ENCODE data around the gene HDAC4.

The HDAC4 gene

DNA sequence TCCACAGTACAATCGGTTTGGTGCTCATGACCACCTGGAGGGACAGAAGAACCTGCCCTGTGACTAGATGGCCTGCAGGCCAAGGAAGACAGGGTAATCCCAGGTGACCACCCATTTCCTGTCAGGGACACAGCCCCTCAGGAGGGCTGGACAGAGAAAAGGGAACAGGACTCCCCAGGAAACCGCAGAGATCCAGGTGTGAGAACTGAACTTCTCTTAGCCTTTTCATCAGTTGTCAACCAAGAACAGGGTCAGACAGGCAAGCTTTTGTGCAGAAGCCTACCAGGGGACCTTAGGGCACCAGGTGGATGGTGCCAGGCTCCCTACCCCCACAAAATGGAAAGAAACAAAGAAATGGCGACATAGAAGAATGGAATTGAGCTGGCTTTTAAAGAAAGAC, 132.3 kb downstream of the HDAC4 start:
- Histone ChIP-seq H3K9me3 (ENCODE audit: control insufficient read depth, insufficient read depth, low read length) (no peaks in the 10 kb centered on the region), H3K36me3 (ENCODE audit: control insufficient read depth, insufficient read depth, low read length) (no peaks in the 10 kb centered on the region), H3K27me3 (ENCODE audit: control insufficient read depth, insufficient read depth, low read length) (no peaks in the 10 kb centered on the region), H3K4me3 (ENCODE audit: low read length) (no peak overlapping the region), H3K27ac (ENCODE audit: low read length) (no peak overlapping the region), H3K4me1 (ENCODE audit: control insufficient read depth, insufficient read depth, low read length) (peaks cover 7% of the 10 kb centered on the region)
- no peak for DNase-seq (ENCODE audit: low read depth, low spot score)
- WGBS (ENCODE audit: insufficient coverage, insufficient read length) = no CpG with 5 or more reads among the region's 3 CpGs

- Histone ChIP-seq H3K36me3 (ENCODE audit: control insufficient read depth, insufficient read depth, low read length) (no peaks in the 10 kb centered on the region), H3K4me1 (ENCODE audit: control insufficient read depth, insufficient read depth, low read length) (peaks cover 7% of the 10 kb centered on the region), H3K4me3 (ENCODE audit: low read length) (no peak overlapping the region), H3K27ac (ENCODE audit: low read length) (no peak overlapping the region), H3K27me3 (ENCODE audit: control insufficient read depth, insufficient read depth, low read length) (no peaks in the 10 kb centered on the region), H3K9me3 (ENCODE audit: control insufficient read depth, insufficient read depth, low read length) (no peaks in the 10 kb centered on the region)
- no peak for DNase-seq (ENCODE audit: low read depth, low spot score)
- WGBS (ENCODE audit: insufficient coverage, insufficient read length) = no CpG with 5 or more reads among the region's 6 CpGs
These were observed 132.7 kb downstream of the HDAC4 start for GRCh38 chr2:239268082-239268481.

- no peak for DNase-seq (ENCODE audit: low read depth, low spot score)
- no peaks in the 10 kb centered on the region for H3K36me3 ChIP-seq (ENCODE audit: control insufficient read depth, insufficient read depth, low read length)
- no peaks in the 10 kb centered on the region for H3K9me3 ChIP-seq (ENCODE audit: control insufficient read depth, insufficient read depth, low read length)
- H3K27ac ChIP-seq (ENCODE audit: low read length) = no peak overlapping the region
- no peaks in the 10 kb centered on the region for H3K27me3 ChIP-seq (ENCODE audit: control insufficient read depth, insufficient read depth, low read length)
- no CpG with 5 or more reads among the region's 22 CpGs for WGBS (ENCODE audit: insufficient coverage, insufficient read length)
- peaks cover 7% of the 10 kb centered on the region for H3K4me1 ChIP-seq (ENCODE audit: control insufficient read depth, insufficient read depth, low read length)
- no peak overlapping the region for H3K4me3 ChIP-seq (ENCODE audit: low read length)
These were observed 133.4 kb downstream of the HDAC4 start for GRCh38 chr2:239267288-239267951.

GRCh38 chr2:239266779-239267287, 134.0 kb downstream of the HDAC4 start:
- Histone ChIP-seq H3K4me3 (ENCODE audit: low read length) (no peak overlapping the region), H3K27me3 (ENCODE audit: control insufficient read depth, insufficient read depth, low read length) (no peaks in the 10 kb centered on the region), H3K4me1 (ENCODE audit: control insufficient read depth, insufficient read depth, low read length) (peaks cover 7% of the 10 kb centered on the region), H3K27ac (ENCODE audit: low read length) (no peak overlapping the region), H3K36me3 (ENCODE audit: control insufficient read depth, insufficient read depth, low read length) (no peaks in the 10 kb centered on the region), H3K9me3 (ENCODE audit: control insufficient read depth, insufficient read depth, low read length) (no peaks in the 10 kb centered on the region)
- no peak for DNase-seq (ENCODE audit: low read depth, low spot score)
- no CpG with 5 or more reads among the region's 10 CpGs for WGBS (ENCODE audit: insufficient coverage, insufficient read length)

- peaks cover 7% of the 10 kb centered on the region for H3K4me1 ChIP-seq (ENCODE audit: control insufficient read depth, insufficient read depth, low read length)
- no peaks in the 10 kb centered on the region for H3K27me3 ChIP-seq (ENCODE audit: control insufficient read depth, insufficient read depth, low read length)
- H3K27ac ChIP-seq (ENCODE audit: low read length) = no peak overlapping the region
- no peaks in the 10 kb centered on the region for H3K9me3 ChIP-seq (ENCODE audit: control insufficient read depth, insufficient read depth, low read length)
- no peak for DNase-seq (ENCODE audit: low read depth, low spot score)
- WGBS (ENCODE audit: insufficient coverage, insufficient read length) = no CpG with 5 or more reads among the region's 4 CpGs
- no peak overlapping the region for H3K4me3 ChIP-seq (ENCODE audit: low read length)
- no peaks in the 10 kb centered on the region for H3K36me3 ChIP-seq (ENCODE audit: control insufficient read depth, insufficient read depth, low read length)
These were observed 134.4 kb downstream of the HDAC4 start for GRCh38 chr2:239266434-239266766.

GRCh38 chr2:239265681-239266433, 135.0 kb downstream of the HDAC4 start:
- Histone ChIP-seq H3K36me3 (ENCODE audit: control insufficient read depth, insufficient read depth, low read length) (no peaks in the 10 kb centered on the region), H3K27me3 (ENCODE audit: control insufficient read depth, insufficient read depth, low read length) (no peaks in the 10 kb centered on the region), H3K9me3 (ENCODE audit: control insufficient read depth, insufficient read depth, low read length) (no peaks in the 10 kb centered on the region), H3K4me3 (ENCODE audit: low read length) (no peak overlapping the region), H3K27ac (ENCODE audit: low read length) (no peak overlapping the region), H3K4me1 (ENCODE audit: control insufficient read depth, insufficient read depth, low read length) (peaks cover 7% of the 10 kb centered on the region)
- DNase-seq (ENCODE audit: low read depth, low spot score) = no peak
- WGBS (ENCODE audit: insufficient coverage, insufficient read length) = no CpG with 5 or more reads among the region's 14 CpGs

DNA sequence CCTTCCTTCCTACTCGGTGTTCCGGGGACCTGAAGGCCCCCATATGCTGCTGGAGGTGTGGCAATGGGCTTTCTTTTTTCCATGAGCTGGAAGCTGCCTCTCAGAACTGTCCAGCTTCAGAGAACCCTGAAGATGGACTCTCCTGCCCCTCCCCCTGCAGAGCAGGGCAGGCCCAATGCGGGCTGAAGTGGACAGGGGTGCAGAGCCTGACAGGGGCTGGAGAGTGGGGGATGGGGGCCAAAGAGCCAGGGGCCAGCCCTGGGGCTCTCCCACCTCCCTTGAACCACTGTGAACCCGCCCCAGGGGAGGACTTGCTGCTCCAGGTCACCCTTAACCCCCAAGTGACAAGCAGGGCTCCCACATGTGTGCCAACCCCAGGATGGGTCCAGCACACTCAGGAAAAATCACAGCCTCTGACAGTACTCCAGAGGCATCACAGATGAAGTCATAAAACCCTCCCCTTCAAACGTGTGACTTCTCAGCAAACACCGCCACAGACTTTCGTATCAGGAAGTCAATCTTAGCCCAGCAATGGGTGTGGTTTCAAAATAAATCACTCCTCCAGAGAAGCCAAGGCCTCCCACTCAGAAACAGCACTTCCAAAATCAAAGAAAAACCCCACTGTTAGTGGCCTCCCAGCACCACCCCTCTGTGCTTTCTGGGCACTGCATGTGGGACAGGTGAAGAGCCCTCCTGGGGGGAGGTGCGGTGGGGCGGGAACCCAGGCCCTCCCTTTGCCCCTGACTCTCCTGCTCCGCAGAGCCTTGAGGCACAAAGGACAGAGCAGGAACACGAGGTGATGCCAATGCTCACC, 135.8 kb downstream of the HDAC4 start:
- no CpG with 5 or more reads among the region's 11 CpGs for WGBS (ENCODE audit: insufficient coverage, insufficient read length)
- no peaks in the 10 kb centered on the region for H3K9me3 ChIP-seq (ENCODE audit: control insufficient read depth, insufficient read depth, low read length)
- no peak overlapping the region for H3K4me3 ChIP-seq (ENCODE audit: low read length)
- no peaks in the 10 kb centered on the region for H3K36me3 ChIP-seq (ENCODE audit: control insufficient read depth, insufficient read depth, low read length)
- H3K27me3 ChIP-seq (ENCODE audit: control insufficient read depth, insufficient read depth, low read length) = no peaks in the 10 kb centered on the region
- no peak overlapping the region for H3K27ac ChIP-seq (ENCODE audit: low read length)
- peaks cover 8% of the 10 kb centered on the region for H3K4me1 ChIP-seq (ENCODE audit: control insufficient read depth, insufficient read depth, low read length)
- DNase-seq (ENCODE audit: low read depth, low spot score) = no peak

- Histone ChIP-seq H3K9me3 (ENCODE audit: control insufficient read depth, insufficient read depth, low read length) (no peaks in the 10 kb centered on the region), H3K36me3 (ENCODE audit: control insufficient read depth, insufficient read depth, low read length) (no peaks in the 10 kb centered on the region), H3K4me3 (ENCODE audit: low read length) (no peak overlapping the region), H3K4me1 (ENCODE audit: control insufficient read depth, insufficient read depth, low read length) (peaks cover 9% of the 10 kb centered on the region), H3K27ac (ENCODE audit: low read length) (no peak overlapping the region), H3K27me3 (ENCODE audit: control insufficient read depth, insufficient read depth, low read length) (no peaks in the 10 kb centered on the region)
- no peak for DNase-seq (ENCODE audit: low read depth, low spot score)
- WGBS (ENCODE audit: insufficient coverage, insufficient read length) = no CpG with 5 or more reads among the region's 9 CpGs
These were observed 136.4 kb downstream of the HDAC4 start for GRCh38 chr2:239264492-239264837.

- H3K27me3 ChIP-seq (ENCODE audit: control insufficient read depth, insufficient read depth, low read length) = no peaks in the 10 kb centered on the region
- no peak overlapping the region for H3K4me3 ChIP-seq (ENCODE audit: low read length)
- H3K9me3 ChIP-seq (ENCODE audit: control insufficient read depth, insufficient read depth, low read length) = no peaks in the 10 kb centered on the region
- WGBS (ENCODE audit: insufficient coverage, insufficient read length) = no CpG with 5 or more reads among the region's 28 CpGs
- peaks cover 9% of the 10 kb centered on the region for H3K4me1 ChIP-seq (ENCODE audit: control insufficient read depth, insufficient read depth, low read length)
- H3K27ac ChIP-seq (ENCODE audit: low read length) = no peak overlapping the region
- DNase-seq (ENCODE audit: low read depth, low spot score) = no peak
- no peaks in the 10 kb centered on the region for H3K36me3 ChIP-seq (ENCODE audit: control insufficient read depth, insufficient read depth, low read length)
These were observed 136.9 kb downstream of the HDAC4 start for GRCh38 chr2:239263669-239264491.

GRCh38 chr2:239263231-239263630, 137.6 kb downstream of the HDAC4 start:
- Histone ChIP-seq H3K36me3 (ENCODE audit: control insufficient read depth, insufficient read depth, low read length) (no peaks in the 10 kb centered on the region), H3K4me3 (ENCODE audit: low read length) (no peak overlapping the region), H3K4me1 (ENCODE audit: control insufficient read depth, insufficient read depth, low read length) (peaks cover 9% of the 10 kb centered on the region), H3K27ac (ENCODE audit: low read length) (no peak overlapping the region), H3K27me3 (ENCODE audit: control insufficient read depth, insufficient read depth, low read length) (no peaks in the 10 kb centered on the region), H3K9me3 (ENCODE audit: control insufficient read depth, insufficient read depth, low read length) (no peaks in the 10 kb centered on the region)
- DNase-seq (ENCODE audit: low read depth, low spot score) = no peak
- no CpG with 5 or more reads among the region's 14 CpGs for WGBS (ENCODE audit: insufficient coverage, insufficient read length)

Data from iPS DF 6.9 (cell line).